GM21717 (cell line): ENCODE measurements around the gene HDAC9.

Experiments used
- ATAC-seq: cut with Tn5 transposase; IDR thresholded peaks from one replicate; pipeline ENCODE4 v1.9.1; 2021; ENCODE audit warnings: mild to moderate bottlenecking, moderate library complexity; ENCODE audit not compliant: unreplicated experiment

Gene HDAC9

DNA sequence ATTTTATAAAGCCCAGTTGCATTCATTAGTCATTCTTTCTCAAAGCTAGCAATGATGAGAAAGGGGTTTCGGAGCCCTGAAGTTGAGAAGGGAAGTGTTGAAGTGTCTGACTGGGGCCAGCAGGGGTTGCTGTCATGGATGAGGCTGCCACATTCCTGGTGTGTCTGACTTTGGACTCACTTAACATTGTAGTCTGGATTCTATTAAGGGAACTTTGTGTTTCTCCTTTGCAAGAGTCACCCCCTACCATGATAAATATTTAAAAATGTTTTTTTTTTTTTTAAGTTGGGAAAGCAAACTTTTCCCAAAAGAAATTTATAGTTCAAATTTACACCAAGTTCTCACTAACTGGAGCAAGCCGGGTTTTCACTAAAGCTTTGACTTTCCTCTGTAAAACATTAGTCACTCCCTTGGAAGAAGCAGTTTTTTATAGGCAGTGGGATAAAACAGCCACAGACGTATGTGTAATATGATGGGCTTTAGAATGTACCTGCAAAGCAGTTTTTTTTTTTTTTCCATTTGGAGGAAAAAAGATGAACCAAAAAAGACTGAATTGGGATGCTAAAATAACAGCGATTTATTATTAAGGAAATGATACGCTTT lies 378.3 kb downstream of the HDAC9 start:
- no peak for ATAC-seq

DNA sequence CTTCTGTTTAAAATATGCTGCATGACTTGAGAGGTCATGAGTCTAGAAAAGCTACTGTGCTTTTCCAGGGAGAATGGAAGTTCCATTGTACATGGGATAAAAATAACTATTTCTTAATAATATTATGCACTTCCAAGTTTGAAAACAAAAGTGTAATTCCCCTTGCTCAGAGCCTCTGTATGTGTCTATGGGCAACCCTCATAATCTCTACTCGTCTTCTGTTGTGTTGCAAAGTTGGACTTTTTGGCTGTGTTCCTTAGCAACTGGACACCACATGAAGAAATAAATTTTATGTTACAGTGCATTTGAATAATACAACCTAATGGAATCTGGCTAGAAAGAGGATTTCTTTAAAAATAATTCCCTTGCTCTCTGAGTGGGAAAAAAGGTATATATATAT lies 379.3 kb downstream of the HDAC9 start:
- ATAC-seq: no peak

DNA sequence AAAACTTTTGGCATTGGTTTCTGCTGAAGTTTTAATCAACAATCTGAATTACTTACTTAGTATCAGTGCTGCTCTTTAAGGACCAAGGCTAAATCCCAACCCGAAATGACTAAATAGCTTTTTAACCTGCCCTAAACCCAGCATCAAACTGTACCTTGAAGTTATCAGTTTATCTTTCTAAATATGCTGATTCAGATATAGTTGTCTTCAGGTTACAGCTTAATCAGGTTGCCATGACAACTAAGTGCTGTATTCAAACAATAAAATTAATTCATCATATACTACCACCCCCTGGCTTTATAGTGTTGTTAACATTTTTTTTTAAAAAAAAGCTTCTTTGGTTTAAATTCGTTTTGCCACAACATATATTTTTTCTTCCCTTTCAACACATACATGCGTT lies 382.3 kb downstream of the HDAC9 start:
- ATAC-seq: no peak

DNA sequence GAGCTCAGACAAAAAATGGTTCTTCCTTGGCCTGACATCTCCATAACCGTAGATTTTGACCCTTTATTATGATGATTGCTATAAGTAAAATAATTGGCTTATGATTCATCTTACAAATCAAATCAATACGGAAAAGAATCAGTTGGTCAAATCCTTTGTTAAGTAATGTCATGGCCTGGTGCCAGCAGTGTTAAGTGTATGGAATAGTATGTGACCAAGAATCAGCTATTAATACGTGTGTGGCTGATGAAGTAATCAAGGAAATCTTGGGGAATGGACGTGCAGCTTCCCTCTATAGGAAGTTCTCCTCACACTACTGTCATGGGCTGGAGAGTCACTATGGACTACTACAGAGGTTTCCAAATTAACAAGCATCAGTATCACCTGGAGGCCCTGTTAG lies 391.3 kb downstream of the HDAC9 start:
- ATAC-seq: no peak

DNA sequence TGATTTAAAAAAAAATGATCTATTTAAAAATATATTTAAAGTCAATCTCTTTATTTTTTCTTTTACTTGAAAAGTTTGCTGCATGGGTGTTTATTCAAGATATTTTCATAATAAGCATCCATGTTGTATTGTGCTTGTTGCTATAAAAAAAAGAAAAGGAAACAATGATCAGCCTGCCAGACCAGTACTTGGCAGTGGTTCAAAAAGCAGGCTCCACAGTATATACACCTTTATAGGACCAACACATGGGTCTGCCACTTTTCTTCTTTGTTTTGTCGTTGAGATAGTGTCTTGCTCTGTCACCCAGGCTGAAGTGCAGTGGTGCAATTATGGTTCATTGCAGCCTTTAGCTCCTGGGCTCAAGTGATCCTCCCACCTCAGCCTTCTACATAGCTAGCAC lies 393.9 kb downstream of the HDAC9 start:
- no peak for ATAC-seq

DNA sequence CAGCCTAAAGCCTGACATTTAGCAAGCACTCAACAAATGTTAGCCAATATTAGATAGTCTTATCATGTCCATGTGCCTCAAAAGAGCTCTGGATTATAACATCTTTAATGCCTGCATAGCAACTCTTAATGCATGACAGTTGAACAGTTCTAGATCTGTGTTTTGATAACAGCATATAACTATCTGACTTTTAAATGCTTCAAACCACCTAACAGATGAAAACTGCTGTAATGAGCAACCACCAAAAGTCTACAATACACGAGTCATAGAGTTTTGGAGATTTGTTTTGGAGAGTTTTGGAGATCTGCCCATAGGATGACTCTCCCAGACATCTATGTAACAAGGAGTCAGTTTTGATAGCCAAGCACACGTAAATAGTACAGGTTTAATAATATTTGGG lies 394.6 kb downstream of the HDAC9 start:
- ATAC-seq: no peak

DNA sequence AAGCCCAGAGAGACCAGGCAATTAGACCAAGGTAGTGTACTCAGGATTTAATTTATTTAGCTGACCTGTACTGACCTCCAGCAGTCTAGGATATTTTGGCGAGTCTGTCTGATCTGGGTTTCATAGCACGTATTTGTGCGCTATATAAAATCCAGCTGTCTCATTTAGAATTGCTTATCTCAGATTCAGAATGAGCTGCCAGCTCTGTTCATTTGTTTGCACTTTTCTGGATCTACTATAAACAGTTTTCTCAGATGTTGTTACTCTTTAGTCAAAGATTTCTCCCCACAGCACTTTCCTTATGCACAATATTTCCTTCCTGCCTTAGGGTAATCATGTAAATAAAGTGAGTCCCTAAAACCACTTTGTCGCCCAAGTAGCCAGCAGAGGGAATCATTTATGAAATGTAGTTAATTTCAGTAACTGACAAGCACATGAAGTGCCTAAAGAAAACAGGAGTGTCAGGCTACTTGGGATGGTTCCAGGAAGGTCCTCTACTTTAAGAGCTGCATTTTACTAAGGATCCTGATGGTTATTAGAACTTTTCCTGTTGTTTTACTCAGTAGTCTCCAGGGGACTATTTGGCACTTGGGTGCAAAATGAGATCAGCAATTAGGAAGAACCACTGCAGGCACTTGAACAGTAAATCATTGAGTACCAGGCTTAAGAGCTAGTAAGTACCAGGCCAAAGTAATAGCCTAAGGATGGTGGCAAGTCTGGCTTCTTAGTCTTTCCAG lies 395.5 kb downstream of the HDAC9 start:
- ATAC-seq: no peak

DNA sequence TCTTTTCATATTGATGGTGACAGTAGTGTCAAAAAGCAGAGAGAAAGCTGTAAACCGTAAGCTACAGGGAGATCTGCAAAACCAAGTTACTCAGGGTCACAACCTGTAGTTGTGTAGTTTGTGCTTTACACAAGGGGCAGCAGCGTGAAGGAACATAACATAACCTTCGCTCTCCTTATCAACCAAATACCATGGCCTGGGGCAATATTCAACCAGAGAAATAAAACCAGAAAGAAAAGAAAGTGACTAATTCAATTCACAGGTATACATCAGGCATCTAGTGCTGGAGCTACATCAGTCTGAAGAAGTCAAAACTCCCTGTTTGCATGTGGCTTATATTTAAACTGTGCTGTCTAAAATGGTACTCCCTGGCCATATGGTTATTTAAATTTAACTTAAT lies 397.6 kb downstream of the HDAC9 start:
- no peak for ATAC-seq

DNA sequence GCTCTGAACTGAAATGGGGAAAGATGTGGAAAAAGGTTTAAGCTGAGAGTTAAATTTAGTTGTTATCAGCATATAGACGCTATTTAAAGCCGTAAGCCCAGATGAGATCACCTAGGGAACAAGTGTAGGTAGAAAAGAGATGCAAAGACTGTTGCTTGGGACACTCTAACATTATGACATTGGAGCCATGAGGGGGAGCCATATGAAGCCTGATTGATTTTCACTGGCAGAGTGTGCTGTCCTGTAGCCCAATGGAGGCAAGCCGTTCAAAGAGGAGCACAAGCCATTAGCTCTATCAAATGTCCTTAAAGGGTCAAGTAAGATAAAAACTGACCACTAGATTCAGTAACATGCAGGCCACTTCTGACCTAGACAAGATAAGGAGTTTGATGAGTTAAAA lies 398.6 kb downstream of the HDAC9 start:
- no peak for ATAC-seq

DNA sequence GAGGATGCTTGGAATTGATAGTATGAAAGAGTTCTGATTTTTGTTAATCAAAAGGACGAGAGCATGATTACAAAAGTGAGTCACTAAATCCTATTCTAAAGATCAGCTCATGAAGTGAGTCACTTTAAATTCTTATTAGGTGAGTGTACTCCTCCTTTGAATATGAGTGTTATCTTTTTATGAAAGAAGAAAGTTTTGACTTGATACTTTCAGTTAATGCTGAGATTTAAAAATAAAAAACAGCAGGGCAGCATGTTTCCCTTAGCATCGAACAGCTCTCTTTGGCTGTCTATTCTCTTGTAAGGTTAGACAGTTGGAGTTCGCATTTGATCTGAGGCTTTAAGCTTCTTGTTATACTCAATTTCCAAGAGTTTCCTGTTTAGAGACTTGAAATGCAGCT lies 399.9 kb downstream of the HDAC9 start:
- no peak for ATAC-seq

DNA sequence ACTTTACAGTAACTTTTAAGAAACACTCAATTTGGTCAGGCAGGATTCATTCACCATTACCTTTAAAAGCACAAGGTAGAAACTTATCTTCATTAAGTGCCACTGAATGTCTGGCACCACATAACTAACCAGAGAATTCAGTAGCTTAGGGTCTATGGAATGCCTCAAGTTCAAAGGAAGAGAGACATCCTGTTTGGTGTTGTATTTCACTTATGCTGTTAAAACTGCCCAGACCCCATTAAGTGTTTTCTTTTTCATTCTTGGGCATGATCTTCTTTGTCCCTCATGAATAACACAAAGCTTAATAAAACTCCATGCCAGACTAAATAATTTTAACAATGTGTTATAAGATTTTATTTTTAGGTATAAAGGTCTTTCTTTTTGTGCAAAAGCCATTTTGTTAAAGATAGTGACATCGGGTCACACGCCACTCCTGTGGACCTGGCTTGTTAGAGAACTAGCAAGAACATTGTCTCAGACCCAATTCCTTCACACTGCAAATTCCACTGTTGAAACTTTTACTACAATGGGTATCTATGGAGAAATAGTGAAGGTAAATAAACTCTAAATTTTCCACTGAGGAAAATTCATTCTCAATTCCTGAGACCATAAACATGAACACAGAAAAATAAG lies 400.9 kb downstream of the HDAC9 start:
- no peak for ATAC-seq

DNA sequence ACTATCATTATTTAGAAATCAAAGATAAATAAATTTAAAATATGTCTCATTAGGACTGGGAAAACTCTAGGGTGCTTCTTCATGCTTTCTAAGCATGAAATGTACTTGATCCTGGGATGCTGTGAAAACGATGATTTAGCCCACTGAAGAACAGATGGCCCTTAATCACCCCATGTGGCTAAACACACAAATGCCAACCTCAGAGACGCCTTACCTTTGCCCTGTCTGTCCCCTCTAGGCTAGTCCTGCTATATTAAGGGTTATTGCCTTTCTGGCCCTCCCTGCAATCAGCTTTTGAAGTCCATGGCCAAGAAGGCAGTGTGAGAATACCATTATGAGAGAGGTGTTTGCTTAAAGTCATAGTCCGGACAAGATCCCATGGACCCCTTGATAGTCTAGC lies 404.7 kb downstream of the HDAC9 start:
- ATAC-seq: no peak

DNA sequence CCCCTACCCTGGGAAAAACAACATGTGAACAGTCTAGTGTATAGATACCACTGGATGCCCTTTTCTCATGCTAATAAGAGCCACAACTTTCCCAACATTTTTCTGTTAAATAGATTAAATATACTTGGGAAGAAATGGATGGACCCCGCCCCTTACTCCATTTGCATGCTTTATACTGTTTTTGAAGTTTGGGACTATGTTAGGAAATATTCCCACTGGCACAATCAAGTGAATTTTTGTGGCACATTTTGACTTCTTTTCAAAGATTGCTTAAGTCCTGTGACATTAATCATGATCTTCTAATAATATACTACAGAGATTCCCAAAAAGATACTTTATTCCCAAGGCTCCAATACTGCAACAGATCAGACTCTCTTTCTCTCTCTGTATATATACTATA lies 405.3 kb downstream of the HDAC9 start:
- no peak for ATAC-seq

DNA sequence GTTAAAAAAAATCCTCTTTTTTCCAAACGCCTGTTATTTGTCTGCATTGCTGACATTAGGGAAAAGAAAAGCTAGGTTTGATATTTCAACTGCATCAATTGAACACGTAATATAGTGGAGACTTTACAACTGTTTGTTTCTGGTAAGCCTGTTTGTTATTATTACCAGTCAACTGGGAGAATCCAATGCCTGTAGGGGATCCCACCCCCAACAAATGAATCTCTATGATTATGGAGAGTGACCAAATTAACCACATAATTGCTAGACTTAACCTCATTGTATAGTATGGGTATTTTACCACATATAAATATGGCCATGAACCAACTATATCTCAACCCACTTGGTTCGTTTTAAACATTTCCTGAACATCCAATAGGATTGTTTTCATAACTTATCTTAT lies 405.8 kb downstream of the HDAC9 start:
- ATAC-seq: no peak

DNA sequence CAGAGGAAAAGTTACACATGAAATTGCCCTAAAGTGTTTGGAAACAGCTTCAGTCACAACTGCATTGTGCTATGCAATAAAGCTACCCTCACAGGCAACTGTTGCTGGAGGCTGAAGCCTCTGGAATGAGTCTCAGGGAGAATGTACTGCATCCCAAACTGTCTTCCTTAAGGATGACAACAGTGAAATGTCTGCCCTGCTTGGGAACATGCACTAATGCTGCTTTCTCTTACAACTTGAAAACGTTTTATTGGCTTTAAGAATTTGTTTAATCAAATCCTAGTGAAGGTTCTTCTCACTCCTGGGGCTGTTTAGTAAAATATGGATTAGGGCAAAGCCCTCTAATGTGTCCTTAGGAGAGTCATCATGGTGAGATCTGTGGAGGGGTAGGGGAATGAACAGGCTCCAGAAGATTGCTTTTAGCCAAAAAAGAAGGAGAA lies 406.5 kb downstream of the HDAC9 start:
- no peak for ATAC-seq

DNA sequence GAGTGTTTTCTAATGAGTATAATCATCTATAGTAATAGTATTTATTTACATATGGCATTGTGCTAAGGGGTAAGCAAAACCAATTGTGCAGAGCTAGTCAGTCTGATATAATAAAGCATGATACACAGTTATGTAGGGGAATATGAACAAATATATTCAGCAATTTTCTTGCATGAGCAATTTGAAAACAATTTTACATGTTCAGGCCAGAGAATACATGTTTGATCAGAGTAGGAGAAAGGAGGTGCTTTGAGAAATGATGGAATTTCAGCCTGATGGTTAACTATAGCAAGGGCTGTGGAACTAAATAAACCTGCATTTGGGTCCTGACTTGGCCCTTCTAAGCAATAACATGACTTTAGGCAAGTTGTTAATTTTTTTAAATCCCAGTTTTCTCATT lies 407.3 kb downstream of the HDAC9 start:
- no peak for ATAC-seq

DNA sequence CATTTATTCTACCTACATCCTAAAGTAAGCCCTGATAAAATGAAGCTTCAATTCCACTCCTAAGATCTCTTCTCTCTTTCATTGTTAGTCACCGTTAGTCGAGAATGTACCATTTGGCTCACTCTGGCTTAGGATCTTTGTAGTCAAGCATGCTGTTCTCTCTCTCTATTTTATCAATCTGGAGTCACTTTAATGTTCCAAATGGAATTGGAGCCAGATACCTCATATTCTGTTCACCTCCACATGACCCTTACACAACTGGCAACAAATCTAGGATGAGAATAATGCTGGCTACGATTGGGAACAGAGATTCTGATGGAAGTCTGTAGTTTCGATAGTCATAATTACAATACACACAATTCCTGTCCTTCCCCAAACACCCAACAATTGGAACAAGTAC lies 408.1 kb downstream of the HDAC9 start:
- no peak for ATAC-seq

DNA sequence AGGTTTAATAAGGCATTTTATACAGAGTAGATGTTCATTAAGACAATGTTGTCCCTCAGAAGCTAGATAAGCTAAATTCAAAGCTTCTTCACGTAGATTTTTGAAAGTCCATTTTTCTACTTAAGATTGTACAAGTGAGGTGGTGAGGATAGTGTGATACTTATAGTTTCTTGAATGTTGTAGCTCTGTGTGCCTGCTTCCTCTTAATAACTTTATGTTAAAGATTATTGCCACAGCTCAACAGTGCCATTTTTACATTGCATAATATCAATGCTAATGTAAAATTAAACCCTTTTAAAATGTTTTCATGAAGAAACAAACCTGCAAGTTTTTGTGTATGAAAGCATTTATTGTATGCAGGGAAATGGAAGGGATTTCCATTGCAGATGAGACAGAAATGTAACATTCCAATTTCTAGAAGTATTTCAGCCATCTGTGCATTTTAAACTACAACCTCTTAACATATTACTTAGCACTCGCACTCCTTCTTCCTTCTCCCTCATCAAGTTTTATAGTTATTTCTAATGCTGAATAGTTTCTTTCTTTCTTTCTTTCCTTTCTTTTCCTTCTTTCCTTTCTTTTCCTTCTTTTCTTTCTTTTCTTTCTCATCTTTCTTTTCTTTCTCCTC lies 409.9 kb downstream of the HDAC9 start:
- no peak for ATAC-seq

DNA sequence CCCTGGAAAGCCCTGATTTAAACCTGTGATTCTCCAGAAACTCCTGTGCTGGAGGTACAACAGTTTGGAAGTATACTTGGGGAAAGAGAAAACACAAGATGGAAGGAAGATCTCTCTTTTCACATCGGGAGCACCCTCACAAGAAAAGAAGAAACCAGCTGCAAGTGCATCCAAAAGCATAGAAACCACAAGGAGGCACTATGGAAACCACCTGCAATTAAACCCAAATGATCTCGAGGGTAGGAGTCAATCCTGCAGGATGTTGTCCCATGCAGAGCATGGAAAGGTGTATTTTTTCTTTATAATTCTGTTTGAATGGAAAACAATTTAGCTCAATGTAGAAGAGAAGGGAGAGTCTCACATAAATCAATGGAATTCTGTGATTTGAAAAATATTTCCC lies 411.4 kb downstream of the HDAC9 start:
- no peak for ATAC-seq

DNA sequence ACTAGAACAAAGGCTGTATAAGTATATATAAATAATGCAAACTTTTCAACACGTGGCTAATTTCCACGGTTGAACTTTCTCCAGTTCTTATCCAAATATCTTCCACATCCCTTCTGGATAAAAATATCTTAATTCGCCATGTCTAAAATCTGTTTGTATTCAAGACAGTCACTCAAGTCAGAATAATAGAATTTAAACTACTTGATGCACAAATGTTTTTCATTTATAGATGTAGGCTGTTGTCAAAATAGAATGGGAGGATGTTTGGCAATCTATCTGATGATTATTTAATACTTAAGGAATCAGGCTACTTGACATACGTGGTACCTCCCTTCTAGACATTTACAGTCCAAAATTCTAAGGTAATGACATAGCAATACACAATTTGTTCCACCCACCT lies 417.6 kb downstream of the HDAC9 start:
- no peak for ATAC-seq

DNA sequence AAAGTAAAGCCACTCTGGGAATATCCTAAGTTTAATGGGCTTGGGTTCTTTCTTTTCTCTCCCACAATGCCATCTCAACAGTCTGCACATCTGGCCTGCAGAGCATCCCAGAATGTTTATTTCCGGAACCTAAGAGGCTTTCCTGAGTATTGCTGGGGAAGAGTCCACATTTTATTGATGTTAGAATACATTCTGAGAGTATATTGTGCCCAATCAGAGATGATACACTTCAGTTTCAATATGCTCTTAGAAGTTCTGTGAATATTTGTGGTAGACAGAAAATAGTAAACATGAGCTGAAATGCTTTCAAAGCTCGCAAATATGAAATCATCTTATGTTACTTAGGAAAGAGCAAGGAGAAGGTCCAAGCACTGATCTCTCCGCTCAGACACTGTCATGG lies 421.3 kb downstream of the HDAC9 start:
- no peak for ATAC-seq

DNA sequence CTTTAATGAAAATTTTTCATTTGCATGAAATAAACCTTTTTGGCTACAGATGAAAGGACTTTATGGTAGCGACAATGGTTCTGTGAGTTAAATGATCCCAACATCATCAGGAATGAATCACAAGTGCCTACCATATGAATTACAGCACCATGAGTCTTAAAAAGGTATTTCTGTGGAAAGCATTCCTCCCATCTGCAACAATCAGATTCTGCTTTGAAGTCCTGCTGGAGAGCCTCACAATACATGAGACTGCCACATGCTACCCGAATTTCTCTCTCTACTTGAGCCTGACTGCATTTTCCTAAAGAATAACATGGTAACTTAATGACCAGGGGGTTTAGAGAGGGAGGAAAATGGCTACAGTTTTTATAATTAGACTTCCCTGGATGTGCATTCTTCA lies 431.6 kb downstream of the HDAC9 start:
- no peak for ATAC-seq
